GM21360 (cell line): ENCODE measurements around the gene COBLL1.
"Not testable (repeated sequence)": the region's sequence is repeated elsewhere in the genome, so short reads cannot be mapped to it uniquely, and the experiment has no call there.

ENCODE experiments used
- ATAC-seq: cut with Tn5 transposase; IDR thresholded peaks from one replicate; pipeline ENCODE4 v1.9.1; 2021; ENCODE audit warnings: mild to moderate bottlenecking, moderate library complexity; ENCODE audit not compliant: unreplicated experiment

COBLL1 gene

DNA sequence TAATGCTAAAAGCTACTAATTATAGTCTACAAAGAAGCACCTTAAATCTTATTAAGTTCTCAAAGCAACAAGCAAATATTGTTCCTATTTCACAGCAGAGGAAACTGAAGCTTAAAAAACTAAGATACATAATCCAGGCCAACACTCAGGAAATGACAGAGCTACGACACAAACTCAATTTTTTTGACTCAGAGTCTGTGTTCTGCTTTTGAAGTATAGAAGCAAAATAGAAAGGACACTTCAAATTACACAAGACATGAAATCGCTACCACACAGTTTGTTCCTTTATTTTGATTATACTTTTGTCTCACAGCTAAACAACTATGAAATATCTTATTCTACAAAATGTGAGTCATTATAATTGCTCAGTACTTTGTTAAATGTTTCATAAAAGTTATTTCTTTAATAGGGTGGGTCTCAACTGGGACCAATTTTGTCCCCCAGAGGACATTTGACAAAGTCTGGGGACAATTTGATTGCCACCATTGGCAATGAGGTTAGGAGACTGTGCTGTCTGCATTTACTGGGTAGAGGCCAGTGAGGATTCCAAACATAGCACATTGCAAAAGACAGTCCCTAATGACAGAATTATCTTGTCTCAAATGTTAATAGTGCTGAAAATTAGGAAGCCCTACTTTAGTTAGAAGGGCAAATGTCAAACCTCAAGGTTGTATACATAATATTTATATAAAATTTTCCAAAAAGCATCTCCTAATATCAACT lies 118.8 kb downstream of the COBLL1 start:
- ATAC-seq = no peak

DNA sequence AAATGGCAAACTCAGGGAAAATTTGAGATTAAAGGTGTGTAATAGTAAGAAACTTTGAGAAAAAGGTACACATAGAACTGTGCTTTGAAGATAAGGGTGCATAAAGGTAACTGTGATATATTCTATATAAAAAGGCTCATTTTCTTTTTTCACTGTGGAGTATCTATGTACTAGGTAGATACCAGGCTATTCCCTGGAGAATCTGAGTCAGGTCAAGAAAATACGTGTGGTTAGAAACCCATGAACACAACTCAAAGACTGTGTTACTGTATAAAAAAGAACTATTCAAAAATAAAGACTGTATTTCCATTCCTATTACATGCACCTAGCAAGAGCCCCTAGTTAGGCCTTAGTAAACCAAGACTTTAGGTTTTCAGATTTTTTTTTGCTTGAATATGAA lies 120.2 kb downstream of the COBLL1 start:
- no peak for ATAC-seq

DNA sequence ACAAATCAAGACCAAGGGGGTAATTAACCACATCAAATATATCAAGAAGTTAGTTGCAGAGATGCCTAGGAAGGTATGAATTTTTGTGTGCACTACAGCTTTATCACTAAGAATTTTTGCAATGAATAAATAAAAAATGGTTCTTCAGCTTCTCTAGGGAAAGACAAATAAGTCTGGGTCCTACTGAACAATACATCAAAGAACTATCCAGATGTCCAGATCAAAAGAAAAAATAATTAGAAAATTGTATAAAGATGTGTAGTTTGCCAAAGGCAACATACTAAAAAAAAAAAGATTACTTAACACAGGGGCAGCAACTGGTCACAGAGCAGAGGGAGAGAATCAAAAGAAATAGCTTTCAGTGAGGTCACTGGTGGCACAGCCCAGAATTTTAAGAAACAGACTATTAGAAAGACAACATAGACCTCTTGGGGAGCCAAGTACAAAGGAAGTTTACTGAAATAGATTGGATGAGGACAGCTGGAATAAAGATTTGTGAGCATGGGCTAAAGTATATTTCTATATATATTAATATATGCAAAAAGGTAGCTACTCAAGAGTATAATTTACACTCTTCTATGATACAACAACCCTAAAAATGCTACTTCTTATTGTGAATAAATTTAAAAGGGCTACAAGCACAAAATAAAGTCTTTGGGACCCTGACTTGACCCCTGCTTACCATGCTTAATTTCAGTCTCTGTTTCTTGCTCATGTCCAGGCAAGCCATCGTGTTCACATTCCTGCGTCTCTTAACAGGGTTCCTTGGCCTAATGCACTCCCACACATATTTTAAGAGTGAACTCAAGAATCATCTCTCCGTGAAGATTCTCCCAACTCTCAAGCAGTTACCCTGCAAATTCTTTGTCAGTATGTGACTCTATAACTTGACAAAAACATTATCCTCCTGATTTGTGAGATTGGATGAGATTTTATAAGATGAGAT lies 121.4 kb downstream of the COBLL1 start:
- no peak for ATAC-seq

DNA sequence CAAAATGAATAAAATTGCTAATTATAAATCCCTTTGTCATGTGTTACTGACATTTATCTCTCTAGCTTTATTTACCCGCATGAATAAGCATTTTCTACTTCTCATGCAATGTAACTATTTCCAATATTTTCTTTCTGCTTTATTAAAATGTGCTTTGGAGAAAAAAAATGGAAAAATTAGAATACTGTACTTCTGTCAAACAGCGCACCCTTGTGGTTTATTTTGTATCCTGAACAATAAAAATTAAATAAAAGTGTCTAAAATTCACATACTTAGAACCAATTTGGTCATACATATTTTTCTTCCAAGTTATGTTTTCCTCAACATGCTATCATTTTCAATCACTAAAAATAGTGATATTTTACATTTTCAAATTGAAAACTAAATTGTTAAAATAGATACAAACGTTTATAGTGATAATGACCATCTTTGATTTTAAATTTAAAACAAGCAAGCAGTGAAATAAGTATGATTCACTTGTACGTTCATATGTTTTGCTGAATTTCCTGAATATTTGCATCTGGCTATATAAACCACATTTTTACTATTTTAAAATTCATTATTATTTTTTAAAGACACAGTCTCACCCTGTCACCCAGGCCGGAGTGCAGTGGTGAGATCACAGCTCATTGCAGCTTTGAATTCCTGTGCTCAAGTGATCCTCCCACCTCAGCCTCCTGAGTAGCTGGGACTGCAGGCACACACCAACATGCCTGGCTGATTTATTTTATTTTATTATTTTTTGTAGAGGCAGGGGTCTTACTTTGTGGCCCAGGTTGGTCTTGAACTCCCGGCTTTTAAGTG lies 124.4 kb downstream of the COBLL1 start:
- ATAC-seq = no peak

DNA sequence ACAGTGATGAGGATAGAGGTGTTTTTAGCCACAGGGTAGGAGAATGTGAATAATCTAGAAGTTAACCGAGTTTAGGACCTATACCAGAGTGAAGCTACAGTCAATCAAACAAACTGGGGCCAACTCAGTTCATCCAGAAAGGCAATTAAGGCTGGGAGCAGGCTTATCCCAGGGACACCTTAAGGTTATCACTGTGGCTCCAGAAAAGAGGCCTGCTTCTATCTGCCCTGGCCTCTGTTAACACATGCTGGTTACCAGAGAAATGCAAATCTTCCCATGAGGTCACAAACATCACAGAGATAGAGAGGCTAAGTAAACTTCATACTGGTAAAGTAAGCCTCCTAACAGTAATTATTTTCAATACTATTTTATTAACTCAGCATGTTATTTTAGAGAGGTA lies 127.2 kb downstream of the COBLL1 start:
- no peak for ATAC-seq

DNA sequence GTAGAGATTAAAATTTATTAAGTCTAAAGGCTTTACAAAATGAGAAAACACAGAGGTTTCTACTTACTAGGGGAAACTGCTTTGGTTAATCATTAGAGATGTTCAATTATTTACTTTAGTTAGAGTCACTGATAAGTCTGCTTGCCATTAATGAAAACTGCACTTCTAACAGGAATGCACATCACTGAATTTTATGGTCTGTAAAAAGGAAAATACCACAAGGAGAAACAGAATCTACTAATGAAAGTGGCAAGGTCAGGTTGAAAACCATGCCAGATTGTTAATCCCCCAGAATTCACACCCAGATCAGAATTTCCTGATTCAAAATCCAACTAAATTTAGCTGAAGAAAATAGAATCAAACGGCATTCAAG lies 129.9 kb downstream of the COBLL1 start:
- no peak for ATAC-seq

DNA sequence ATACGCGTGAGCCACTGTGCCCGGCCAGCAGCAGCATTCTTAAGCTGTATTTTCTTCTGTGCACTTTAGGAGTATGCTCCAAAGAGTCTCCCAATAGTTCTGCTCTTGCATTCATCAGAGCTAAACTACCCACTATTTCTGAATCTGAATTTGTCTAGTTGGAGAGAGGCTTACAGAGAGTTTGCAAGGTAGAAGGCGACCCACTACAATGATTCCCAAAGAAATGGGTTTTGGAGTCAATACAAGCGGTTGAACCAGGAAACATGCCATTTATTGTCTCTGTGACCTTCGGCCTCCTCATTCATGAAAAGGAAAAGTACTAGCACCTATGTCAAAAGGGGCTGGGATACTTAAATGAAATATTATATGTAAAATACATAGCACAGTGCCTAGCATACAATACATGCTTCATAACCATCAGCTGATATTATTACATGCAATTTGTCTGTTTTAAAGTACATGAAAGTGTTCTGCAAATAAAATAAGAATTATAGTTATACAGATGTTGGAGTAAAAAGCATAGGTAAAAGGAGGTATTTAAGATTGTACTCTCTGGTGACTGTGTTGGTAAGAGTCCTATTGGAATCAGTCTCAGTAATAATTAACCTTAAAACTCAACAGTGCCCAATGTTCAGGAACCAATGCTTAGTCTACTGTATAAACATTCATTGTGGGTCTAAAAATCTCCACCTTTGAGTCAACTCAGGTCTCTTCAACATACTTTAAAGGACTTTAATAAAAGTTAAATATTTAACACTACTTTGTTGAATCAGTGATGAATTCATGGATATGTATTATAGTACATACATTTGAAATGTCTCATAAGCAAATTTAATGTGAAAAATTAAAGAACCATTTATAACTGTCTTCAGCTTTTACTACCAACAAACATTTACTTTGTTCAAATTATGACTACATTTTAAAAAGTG lies 130.5 kb downstream of the COBLL1 start:
- no peak for ATAC-seq

DNA sequence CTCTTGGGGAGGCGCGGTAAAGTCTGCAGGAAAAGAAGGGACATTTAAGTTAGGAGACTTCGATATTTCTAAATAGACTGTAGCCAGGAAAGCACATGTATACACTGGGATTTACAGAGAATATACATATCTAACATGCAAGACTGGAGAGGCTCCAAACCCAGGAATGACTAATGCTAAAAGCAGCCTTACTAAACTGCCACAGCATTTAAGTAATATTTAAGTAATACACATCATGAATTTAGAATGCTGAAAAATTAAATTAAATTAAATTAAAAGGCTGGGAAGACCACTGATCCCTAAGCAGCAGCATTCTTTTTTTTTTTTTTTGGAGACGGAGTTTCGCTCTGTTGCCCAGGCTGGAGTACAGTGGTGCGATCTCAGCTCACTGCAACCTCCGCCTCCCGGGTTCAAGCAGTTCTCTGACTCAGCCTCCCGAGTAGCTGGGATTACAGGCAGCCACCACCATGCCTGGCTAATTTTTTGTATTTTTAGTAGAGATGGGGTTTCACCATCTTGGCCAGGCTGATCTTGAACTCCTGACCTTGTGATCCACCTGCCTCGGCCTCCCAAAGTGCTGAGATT lies 131.3 kb downstream of the COBLL1 start:
- not testable (repeated sequence) for ATAC-seq

DNA sequence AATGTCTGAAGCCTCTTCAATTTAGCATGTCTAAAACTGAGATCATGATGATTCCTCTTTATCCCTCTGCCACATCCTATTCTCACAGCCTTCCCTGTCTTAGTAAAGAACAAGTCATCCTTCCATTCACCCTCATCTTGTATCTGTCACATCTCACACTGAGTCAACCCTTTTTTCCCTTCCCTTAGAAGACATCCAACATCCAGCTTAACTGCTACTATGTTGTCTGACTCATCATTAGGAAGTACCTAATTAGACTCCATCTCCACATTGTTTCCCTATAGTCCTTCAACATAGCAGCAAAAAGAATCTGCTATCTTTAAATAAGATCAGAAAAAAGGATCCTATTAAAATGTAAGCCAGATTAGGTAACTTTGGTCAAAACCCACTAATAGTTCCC lies 135.1 kb downstream of the COBLL1 start:
- no peak for ATAC-seq

DNA sequence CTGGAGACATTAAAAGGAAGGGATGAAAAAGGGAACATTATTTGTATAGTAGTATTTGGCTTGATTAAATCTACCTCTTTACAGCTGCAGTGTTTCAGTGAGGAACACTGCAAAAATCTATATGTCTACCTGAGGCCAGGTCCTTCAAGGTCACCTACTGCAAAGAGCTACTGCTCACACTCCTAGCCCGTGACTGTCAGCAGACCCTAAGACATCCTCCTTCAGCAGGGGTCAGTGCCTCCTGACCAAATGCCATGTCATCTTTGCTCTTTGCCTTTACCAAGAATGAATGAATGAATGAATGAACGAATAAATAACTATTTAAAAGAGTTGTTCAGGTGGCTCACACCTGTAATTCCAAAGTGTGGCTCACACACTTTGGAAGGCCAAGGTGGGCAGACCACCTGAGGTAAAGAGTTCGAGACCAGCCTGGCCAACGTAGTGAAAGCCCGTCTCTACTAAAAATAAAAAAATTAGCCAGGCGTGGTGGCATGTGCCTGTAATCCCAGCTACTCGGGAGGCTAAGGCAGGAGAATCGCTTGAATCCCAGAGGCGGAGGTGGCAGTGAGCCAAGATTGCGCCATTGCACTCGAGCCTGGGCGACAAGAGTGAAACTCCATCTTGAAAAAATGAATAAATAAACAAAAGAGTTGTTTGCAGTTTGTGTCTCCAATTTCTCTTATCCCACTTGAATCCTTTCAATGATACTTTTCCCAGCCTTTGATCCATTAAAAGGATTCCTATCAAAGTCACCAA lies 136.0 kb downstream of the COBLL1 start:
- ATAC-seq = no peak

DNA sequence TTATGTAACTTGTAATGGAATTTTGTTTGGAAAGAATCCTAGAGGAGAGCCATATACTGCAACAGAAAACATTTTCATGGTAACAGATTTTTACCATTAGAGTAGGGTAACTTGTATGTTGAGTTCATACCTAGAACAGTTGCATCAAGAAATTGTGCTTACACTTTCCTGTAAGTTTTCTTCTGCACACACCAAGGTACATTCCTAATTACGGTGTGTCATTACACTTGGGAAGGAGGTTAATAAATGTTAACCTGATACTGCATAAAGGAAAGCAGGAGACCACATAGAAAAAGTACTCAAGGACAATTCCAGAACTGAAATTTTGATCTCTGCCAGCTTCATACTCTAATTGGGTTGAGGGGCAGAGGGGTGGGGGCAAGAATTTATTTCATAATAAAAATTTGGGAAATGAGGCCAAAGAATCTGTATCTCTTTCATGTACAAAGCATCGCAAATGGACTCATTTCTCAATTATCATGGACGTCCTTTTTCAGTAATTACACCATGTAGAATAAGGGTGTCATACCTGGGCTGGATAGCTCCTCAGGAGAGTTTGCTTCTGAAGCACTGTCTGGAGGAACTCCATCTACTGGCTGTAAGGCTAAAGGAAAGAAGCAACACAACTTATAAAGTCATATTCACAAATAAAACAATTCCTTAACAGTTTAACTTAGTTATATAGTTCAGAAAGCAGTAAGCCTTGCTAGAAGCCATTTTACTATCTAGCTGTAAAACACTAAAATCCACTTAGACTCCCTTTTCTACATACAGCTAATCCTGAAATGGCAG lies 137.5 kb downstream of the COBLL1 start:
- ATAC-seq = no peak

DNA sequence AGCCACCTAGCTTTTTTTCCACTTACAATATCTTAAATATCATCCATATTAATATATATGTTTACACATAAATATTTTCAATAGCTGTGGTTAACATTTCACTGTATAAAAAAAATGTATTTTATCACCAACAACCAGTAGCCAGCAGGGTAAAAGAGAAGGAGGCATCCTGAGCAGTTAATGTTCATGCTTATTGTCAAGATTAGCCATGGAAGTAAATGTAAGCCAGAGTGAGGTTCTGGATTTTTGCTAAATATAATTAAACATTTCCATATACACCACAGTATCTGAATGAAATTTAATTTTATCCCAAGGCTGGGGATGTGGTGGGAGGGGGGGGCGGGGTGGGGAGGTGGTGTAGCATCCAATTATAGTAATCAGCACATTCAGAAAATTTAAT lies 140.1 kb downstream of the COBLL1 start:
- ATAC-seq = no peak

DNA sequence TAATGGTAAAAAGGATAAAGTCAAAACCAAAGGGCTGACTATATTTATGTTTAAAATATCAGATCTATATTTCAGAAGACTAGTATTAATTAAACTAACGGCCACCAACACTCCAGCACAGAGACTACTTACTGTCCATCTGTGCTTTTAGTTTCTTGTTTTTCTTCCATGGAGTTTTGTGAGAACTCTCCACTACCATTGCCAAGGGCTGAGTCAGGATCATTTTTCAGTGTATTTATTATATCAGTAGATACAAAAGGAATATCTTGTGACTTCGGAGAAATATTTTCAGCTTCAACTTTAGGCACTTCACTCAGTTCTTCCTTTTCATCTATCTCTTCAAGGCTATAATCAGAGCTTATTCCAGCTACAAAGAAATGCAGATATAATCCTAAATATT lies 141.2 kb downstream of the COBLL1 start:
- ATAC-seq = no peak

DNA sequence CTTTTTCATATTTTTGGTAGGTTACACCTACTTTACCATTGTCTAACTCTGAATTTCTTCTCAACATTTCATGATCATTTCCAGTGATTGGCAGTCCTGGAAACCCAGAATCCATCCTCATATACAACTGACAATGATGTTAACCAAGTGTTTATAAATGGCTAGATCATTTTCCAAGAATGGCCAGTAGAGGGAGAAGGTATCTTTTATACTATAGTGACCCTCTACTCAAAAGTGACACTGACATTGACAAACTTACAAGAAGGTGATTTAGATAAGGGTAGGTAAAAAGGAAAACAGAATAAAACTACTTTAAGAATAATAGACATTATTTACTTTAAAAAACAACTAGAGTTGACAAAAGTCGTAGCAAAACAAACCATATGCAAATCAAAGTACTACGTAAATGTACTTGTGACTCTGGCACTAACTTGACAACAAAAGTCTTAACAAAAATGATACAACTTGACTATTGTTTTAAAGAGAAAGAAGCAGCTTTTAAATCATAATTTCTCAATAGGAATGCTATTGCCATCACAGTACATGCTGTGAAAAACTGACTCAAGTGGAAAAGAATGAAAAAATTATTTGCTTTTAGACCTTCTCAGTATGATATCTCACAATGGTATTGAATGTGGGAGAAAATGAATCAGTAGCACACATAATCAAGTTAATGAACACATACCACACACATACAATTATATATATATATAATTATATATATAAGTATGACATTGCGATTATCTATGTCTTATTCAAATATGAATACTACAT lies 143.7 kb downstream of the COBLL1 start:
- peak; percentile 57 for ATAC-seq

DNA sequence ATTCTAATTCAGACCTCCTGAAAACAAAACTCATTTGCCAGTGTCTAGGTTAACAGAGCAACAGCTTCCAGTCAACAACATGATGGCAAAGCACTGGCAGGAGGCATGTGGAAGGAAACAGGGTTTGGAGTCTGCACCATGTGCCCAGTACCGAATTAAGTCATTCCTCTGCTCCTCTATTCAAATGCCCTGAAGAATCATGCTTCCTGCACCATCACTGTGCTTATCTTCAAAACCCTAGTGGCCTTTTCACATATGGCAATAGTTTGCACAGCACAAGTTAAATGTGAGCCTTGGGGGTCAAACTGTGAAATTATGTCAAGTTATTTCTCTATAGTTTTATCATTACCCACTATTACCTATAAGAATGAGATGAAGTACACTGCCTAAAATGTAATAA lies 145.0 kb downstream of the COBLL1 start:
- ATAC-seq = no peak

DNA sequence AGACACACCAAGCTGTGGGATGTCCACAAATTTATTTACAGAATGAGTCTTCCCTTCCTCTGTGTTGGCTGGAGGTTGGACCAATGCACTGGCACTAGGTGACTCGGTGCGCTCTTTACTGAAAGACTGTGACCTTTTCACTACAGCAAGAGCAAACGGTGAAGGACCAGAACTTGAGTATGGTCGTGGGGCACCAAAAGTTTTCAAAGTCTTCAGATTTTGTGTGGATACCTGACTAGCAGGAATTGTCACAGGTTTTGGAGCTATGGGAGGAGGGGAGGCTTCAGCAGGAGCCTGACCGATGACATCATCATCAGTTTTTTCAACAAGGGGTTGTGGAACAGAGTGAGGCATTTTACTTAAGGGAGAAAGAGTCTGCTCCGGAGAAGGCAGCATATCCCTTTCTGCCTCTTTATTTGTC lies 147.3 kb downstream of the COBLL1 start:
- no peak for ATAC-seq

DNA sequence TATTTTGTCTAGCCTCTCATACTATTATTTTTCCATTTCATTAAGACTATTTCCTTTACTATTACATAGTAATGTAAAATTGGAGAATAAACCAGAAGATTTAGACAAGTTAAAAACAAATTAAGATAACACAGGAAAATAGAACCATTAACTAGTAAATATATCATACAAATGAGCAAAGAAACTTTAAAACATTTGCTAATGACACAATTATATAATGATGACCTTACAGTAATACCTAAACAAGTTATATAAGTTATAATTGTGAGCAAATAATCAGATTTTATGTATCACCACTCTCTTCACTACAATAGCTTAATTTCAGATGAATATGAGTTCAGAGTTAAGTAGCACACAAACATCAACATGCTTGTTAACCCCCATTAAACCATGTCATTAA lies 147.8 kb downstream of the COBLL1 start:
- ATAC-seq = no peak

DNA sequence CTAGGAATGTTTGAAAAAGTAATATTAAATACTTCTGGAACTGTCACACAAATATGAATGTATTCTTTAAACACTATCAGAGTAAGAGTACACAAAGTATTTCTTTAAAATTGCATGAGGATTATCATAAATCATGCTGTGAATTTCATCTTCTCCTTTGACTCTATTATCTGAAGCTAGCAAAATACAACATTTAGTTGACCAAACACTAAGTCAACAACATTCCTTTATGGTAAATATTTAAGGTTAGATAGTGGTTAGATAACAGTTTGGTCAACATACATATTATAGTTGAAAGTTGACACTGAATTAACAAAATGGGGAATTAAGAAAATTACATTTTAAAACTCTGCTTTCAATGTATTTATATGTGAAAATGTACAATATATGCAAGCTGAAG lies 148.2 kb downstream of the COBLL1 start:
- ATAC-seq = no peak
